HG03354 (cell line): ENCODE measurements around the gene TUBGCP2.
A peak's percentile ranks its signal among the peaks of the same experiment; 100 is the strongest.

Experiments used
- ATAC-seq: cut with Tn5 transposase; IDR thresholded peaks from one replicate; pipeline ENCODE4 v1.9.1; 2021; ENCODE audit warnings: mild to moderate bottlenecking; ENCODE audit not compliant: unreplicated experiment, poor library complexity, severe bottlenecking

The TUBGCP2 gene

DNA sequence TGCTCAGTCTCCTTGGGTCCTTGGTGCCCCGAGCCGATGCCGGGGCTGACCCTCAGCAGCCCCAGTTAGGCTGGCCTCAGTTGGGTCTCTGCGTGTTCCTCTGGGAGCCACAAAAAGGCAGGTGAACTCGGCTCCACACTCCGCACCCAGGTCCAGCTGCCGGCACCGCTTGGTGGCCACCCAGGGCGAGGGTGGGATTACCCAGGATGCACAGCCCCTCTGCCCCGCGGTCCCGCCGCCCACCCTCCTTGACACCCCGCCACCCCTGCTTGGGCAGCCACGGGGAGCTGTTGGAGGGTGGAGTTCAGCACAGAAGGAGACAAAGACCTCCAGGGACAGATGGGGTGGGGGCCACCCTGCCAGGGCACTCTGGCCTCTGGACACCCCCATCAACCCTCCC is 53.3 kb downstream of the TUBGCP2 start:
- no peak for ATAC-seq

DNA sequence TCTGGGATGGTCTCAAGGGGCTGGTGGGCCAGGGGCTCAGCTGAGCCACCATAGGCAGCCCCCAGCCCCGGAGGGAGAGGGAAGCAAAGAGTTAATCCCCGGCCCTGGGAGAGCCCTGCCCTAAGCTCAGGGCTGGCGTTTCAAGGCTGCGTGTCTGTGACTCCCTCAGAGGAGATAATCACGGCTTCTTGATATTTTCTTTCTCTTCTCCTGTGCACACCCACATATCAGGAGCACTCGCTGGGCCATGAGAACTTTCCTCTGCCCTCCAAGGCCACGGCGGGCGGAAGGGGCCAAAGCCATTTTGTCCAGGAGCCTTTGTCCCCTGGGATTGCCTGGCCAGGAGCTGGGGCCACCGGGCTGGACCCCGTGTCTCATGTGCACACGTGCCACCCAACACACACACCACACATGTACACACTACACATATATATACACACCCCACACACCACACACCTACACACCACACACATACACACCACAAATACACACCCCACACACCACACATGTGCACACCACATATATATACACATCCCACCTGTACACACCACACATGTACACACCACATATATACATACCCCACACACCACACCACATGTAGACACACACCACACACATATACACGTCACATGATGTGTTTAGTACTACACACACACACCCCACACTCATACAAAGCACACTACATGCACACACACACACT is 54.1 kb downstream of the TUBGCP2 start:
- ATAC-seq, result no peak

- ATAC-seq, result no peak
These were observed 55.2 kb downstream of the TUBGCP2 start for GRCh38 chr10:133253361-133253955.

- ATAC-seq, result no peak
These were observed 56.5 kb downstream of the TUBGCP2 start for GRCh38 chr10:133252223-133252552.

DNA sequence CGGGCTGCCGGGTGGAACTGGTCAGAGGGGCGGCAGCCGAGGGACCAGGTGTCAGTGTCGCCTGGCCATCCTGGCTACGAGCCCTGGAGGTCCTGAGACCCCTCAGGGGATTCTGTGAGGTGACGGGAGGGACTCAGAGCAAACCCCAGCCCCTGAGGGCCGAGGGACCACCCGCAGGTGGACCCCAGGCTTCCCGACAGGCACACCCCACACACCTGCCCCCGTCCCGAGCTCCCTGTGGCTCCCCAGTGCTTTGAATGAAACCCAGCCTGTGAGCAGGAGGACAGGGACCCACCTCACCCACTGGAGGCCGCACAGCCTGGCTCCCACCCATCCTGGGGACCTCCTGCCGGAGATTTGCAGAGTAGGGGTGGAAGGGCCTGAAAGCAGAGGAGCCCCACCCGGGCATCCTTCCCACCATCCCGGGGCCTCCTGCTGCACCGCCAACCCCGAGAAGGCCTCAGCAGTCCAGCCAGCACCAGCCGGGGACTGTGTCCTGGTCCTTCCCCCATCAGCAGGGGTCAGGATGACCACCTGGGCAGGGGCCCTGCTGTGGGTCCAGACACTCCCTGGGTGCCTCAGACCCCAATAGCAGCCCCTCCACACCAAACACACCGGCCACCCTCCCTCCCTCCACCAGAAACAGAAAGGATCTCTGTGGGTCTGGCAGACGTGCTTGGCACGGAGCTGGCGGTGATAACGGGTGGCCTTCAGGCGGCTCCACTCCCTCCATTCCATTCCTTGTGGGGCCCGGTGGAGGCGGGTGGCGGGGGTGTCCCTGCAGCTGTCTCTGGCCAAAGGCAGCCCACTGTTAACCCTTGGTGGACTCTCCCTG is 57.1 kb downstream of the TUBGCP2 start:
- ATAC-seq, result no peak

DNA sequence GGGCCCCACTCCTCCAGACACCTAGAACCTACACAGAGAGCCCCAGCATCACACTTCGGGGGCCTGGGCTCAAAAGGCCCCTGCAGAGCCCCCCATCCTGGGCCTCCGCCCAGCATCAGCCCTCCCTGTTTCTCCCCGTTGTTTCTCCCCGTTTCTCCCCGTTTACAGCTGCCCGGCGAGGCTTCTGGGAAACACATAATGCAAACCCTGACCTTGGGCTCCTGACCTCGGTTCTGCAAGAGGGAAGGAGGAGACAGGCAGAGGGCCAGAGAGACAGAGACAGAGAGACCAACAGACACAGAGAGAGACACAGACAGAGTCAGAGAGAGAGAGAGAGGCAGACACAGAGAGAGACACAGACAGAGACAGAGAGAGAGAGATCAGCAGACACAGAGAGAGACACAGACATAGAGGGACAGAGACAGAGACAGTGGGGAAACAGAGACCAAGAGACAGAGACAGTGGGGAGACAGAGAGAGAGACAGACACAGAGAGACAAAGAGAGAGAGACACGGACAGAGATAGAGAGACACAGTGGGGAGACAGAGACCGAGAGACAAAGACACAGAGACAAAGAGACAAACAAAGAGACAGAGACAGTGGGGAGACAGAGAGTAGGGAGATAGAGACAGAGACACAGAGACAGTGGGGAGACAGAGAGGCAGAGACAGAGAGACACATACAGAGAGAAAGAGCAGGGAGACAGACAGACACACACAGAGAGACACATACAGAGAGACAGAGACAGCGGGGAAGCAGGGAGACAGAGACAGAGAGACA is 58.5 kb downstream of the TUBGCP2 start:
- no peak for ATAC-seq

DNA sequence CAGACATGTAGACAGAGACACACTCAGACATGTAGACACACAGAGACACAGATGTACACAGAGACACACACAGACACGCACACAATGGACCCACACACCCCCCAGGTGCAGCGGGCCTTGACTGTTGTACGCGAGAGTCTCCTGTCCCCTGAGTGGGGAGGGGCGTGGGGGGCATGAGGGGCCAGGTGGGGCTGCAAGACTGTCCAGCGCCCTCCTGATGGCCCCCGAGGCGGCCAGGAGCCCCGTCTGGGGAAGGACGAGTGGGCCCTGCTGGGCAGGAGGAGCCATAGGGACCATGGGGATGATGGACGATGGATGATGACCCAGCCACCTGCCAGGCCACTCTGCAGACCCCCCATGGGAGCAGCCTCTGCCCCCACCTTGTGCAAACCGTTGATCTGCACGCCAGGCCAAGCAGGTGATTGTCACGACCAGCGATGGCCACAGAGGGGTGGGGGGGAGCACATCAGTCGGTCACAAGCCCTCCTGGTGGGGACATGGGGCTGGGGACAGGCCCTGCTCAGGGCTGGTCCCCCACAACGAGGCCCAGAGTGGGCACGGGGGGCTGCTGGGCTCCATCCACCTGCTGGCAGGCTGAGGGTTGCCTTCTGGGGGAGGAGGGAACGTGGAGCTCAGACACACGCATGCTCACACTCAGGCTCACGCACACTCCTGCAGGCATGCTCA is 59.4 kb downstream of the TUBGCP2 start:
- no peak for ATAC-seq

- no peak for ATAC-seq
These were observed 60.3 kb downstream of the TUBGCP2 start for GRCh38 chr10:133248334-133248715.

- ATAC-seq, result no peak
These were observed 60.9 kb downstream of the TUBGCP2 start for GRCh38 chr10:133247681-133248333.

DNA sequence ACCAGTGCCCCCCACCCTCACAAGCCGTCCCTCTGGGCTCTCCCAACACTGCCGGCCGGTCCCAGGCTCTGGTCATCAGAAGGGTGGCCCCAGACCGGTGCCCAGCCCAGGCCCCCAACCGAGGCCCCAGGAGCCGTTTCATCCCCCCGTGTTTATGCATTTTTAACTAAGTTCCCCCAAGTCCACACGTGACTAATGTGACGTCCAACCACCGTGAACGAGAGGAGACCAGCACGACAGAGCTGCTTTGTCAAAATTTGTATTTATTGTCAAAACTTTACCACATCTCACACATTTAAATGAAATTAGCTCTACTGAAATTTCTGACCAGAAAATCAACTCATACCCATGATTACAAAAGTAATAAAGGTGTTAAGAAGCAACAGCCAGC is 62.4 kb downstream of the TUBGCP2 start:
- no peak for ATAC-seq

- ATAC-seq, result no peak
These were observed 63.0 kb downstream of the TUBGCP2 start for GRCh38 chr10:133245439-133246235.

GRCh38 chr10:133243593-133243992 is 65.1 kb downstream of the TUBGCP2 start:
- no peak for ATAC-seq

GRCh38 chr10:133242611-133243356 is 65.9 kb downstream of the TUBGCP2 start:
- ATAC-seq, result no peak

DNA sequence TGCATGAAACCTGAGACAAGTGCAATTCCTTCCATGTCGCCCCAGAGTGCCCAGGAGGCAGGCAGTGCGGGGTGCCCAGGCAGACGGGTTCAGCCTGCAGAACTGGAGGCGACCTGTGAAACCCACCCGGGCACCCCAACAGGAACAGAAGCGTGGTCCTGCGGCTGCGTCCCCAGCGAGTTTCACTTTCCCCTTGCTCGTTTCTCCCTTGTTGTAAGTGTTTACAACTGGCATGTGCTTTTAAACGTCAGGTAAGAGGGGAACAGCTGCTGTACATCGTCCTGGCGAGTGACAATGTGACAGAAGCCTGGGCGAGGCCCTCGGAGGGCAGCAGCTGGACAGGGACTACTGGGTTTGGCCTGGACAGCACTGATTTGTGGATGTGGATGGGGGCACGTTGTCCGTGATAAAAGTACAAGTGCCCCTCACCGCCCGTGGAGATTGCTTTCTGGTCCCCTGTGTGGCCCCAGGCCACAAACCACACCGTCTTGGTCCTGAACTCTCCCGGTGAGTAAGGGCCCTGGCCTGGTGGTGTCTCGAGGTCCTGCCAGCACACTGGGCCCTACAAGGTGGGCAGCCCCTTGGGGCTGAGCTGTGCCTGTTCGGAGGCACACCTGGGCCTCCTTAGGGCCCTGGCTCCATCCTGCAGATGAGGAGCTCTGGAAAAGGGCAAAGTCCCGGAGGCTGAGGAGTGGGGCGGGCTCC is 67.0 kb downstream of the TUBGCP2 start:
- ATAC-seq, result peak; percentile 49

DNA sequence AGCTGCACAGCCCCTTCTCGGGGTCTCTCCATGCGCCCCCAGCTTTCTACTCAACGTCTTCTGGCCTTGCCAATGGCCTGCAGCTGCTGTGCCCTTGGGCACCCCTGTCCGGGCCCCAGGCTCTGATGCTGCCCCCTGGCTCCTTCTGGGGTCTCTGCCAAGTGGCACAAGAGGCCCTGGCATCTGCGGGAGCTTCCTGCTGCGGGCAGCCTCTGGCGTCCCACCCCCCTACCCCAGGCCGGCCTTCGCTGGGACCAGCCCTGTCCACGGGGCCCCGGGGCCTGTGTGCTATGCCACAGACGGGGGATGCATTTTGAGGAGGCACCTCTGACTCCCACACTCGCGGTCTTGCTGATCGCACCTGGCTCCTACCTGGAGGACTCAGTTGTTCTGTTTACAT is 68.7 kb downstream of the TUBGCP2 start:
- ATAC-seq, result no peak

GRCh38 chr10:133238466-133238804 is 70.2 kb downstream of the TUBGCP2 start:
- ATAC-seq, result no peak
